Neuronal stem cell (in vitro differentiated cells): ENCODE results near the gene GABARAP.

Experiments used
- DNase-seq: peaks from one replicate; pipeline ENCODE4 v3.0.0-alpha.2; 2013; ENCODE audit warnings: low spot score
- H2AFZ ChIP-seq: one replicate; pipeline ENCODE4 v1.6.1; 2013; ENCODE audit warnings: mild to moderate bottlenecking, low read length, inconsistent platforms
- H2AK5ac ChIP-seq: 2 replicates; pipeline ENCODE4 v1.6.1; 2013; ENCODE audit warnings: low read depth, mild to moderate bottlenecking, inconsistent platforms, low read length, moderate library complexity, mixed read lengths
- H2BK120ac ChIP-seq: 2 replicates; pipeline ENCODE4 v1.6.1; 2013; ENCODE audit warnings: low read depth, mild to moderate bottlenecking, inconsistent platforms, low read length, moderate library complexity, mixed read lengths
- H2BK12ac ChIP-seq: one replicate; pipeline ENCODE4 v1.6.1; 2013; ENCODE audit warnings: low read length, inconsistent platforms
- H2BK15ac ChIP-seq: 2 replicates; pipeline ENCODE4 v1.6.1; 2013; ENCODE audit warnings: mild to moderate bottlenecking, low read length, inconsistent platforms, mixed read lengths
- H2BK5ac ChIP-seq: one replicate; pipeline ENCODE4 v1.6.1; 2013; ENCODE audit warnings: inconsistent platforms, mild to moderate bottlenecking, low read length, moderate library complexity
- H3K14ac ChIP-seq: one replicate; pipeline ENCODE4 v1.6.1; 2013; ENCODE audit warnings: low read length, inconsistent platforms
- H3K18ac ChIP-seq: 2 replicates; pipeline ENCODE4 v1.6.1; 2013; ENCODE audit warnings: low read length, inconsistent platforms
- H3K23ac ChIP-seq: 2 replicates; pipeline ENCODE4 v1.6.1; 2013; ENCODE audit warnings: low read depth, mild to moderate bottlenecking, mixed read lengths, low read length, inconsistent platforms; ENCODE audit not compliant: poor library complexity
- H3K27ac ChIP-seq: replicated peaks from 3 replicates; pipeline ENCODE4 v1.5.1; 2013; ENCODE audit warnings: low read length, inconsistent platforms
- H3K27me3 ChIP-seq, 3 experiments: 2 replicates each; pipeline ENCODE4 v1.6.1; 2013; ENCODE audit warnings: low read length in 3 of 3, mild to moderate bottlenecking in 2 of 3, inconsistent platforms in 1 of 3, low read depth in 1 of 3, mixed read lengths in 1 of 3, moderate library complexity in 1 of 3; ENCODE audit not compliant: control insufficient read depth in 3 of 3, insufficient read depth in 3 of 3
- H3K36me3 ChIP-seq, 2 donors: replicated peaks in 1 of 2; 2 replicates each; pipeline ENCODE4 v1.6.1; 2013; ENCODE audit warnings: low read length in 2 of 2; ENCODE audit not compliant: control insufficient read depth in 2 of 2, insufficient read depth in 2 of 2
- H3K4ac ChIP-seq: 2 replicates; pipeline ENCODE4 v1.6.1; 2013; ENCODE audit warnings: inconsistent platforms, mild to moderate bottlenecking, low read length, moderate library complexity
- H3K4me1 ChIP-seq, 2 donors: 1 replicate in 1 of 2; 2 replicates in 1 of 2; pipeline ENCODE4 v1.6.1; 2013; ENCODE audit warnings: low read length in 2 of 2, low read depth in 1 of 2; ENCODE audit not compliant: control insufficient read depth in 2 of 2, insufficient read depth in 1 of 2
- H3K4me2 ChIP-seq: one replicate; pipeline ENCODE4 v1.6.1; 2013; ENCODE audit warnings: mild to moderate bottlenecking, low read length, inconsistent platforms; ENCODE audit not compliant: insufficient read depth, poor library complexity, severe bottlenecking
- H3K4me3 ChIP-seq, 2 donors: 2 replicates each; pipeline ENCODE4 v1.5.1; 2013; ENCODE audit warnings: low read length in 2 of 2, mild to moderate bottlenecking in 2 of 2, inconsistent platforms in 1 of 2, moderate library complexity in 1 of 2
- H3K79me1 ChIP-seq: one replicate; pipeline ENCODE4 v1.6.1; 2013; ENCODE audit warnings: low read depth, mild to moderate bottlenecking, inconsistent platforms, low read length, moderate library complexity
- H3K9ac ChIP-seq: one replicate; pipeline ENCODE4 v1.6.1; 2013; ENCODE audit warnings: mild to moderate bottlenecking, low read depth, low read length, inconsistent platforms; ENCODE audit not compliant: poor library complexity
- H3K9me3 ChIP-seq, 2 donors: replicated peaks in 1 of 2; 2 replicates each; pipeline versions ENCODE3 to v1.6.1; 2013; ENCODE audit warnings: low read length in 2 of 2, mild to moderate bottlenecking in 2 of 2, inconsistent platforms in 1 of 2, low read depth in 1 of 2, mixed read lengths in 1 of 2, moderate library complexity in 1 of 2; ENCODE audit not compliant: control insufficient read depth in 2 of 2, insufficient read depth in 1 of 2
- H4K8ac ChIP-seq: one replicate; pipeline ENCODE4 v1.6.1; 2013; ENCODE audit warnings: low read depth, mild to moderate bottlenecking, inconsistent platforms, low read length, moderate library complexity
- H4K91ac ChIP-seq: one replicate; pipeline ENCODE4 v1.6.1; 2013; ENCODE audit warnings: low read length, low read depth, mild to moderate bottlenecking, inconsistent platforms; ENCODE audit not compliant: poor library complexity
- WGBS, 2 donors: extraction: QIAGEN DNeasy Blood & Tissue Kit; methylation state at CpG; one replicate each; pipeline ENCODE4 v1.1.7; 2013; ENCODE audit warnings: missing lambda C conversion rate in 2 of 2, mixed read lengths in 1 of 2; ENCODE audit not compliant: insufficient read length in 2 of 2, insufficient replicate concordance in 1 of 2; ENCODE audit errors: extremely low coverage in 2 of 2; 5-methylcytosine and 5-hydroxymethylcytosine counted together

Gene GABARAP

GRCh38 chr17:7221278-7222092, 20.8 kb downstream of the GABARAP start:
- no peak overlapping the region for H4K91ac ChIP-seq
- H2BK120ac ChIP-seq: no peak overlapping the region
- no peak for DNase-seq
- no peak overlapping the region for H3K23ac ChIP-seq
- WGBS, 2 donors: no CpG with 5 or more reads among the region's 10 CpGs
- H3K18ac ChIP-seq: no peak overlapping the region
- H3K79me1 ChIP-seq: no peaks in the 10 kb centered on the region
- peaks cover 17 to 23% of the 10 kb centered on the region in 2 donors for H3K4me1 ChIP-seq
- peaks cover 43 to 60% of the 10 kb centered on the region in 2 donors for H3K36me3 ChIP-seq
- H3K4me2 ChIP-seq: no peak overlapping the region
- no peak overlapping the region for H2AK5ac ChIP-seq
- no peak overlapping the region for H2AFZ ChIP-seq
- no peak overlapping the region for H3K4me3 ChIP-seq
- H3K27ac ChIP-seq: no peak overlapping the region
- no peaks in the 10 kb centered on the region for H3K9me3 ChIP-seq
- no peak overlapping the region for H4K8ac ChIP-seq
- H3K9ac ChIP-seq: peak overlapping the region; percentile 53
- H2BK15ac ChIP-seq: no peak overlapping the region
- no peak overlapping the region for H2BK5ac ChIP-seq
- H3K4ac ChIP-seq: no peak overlapping the region
- no peak overlapping the region for H2BK12ac ChIP-seq
- H3K27me3 ChIP-seq: no peaks in the 10 kb centered on the region
- no peak overlapping the region for H3K14ac ChIP-seq

DNA sequence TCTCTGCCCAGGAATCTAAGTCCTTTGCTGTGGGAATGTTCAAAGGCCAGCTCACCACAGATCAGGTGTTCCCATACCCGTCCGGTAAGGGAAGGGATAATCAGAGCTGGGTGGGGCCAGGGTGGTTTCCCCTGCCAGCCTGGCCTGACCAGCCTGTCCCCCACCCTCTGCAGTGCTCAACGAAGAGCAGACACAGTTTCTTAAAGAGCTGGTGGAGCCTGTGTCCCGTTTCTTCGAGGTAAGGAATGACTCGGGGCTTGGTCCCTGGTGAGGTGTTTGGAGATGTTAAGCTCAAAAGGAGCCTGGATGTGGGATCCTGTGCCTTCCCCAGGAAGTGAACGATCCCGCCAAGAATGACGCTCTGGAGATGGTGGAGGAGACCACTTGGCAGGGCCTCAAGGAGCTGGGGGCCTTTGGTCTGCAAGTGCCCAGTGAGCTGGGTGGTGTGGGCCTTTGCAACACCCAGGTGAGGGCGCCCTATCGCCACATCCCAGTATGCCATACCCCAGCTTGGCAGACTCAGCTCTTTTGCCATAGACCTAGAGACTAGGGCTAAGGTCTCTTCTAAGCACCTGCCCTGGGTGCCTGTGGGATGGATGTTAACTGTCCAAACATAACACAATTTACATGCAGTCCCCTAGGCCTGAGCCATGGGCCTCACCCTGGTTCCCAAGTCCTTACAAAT, 21.5 kb downstream of the GABARAP start:
- Histone ChIP-seq H3K36me3 (peaks cover 36 to 53% of the 10 kb centered on the region in 2 donors), H3K27ac (peak overlapping the region; percentile 23), H2AFZ (no peak overlapping the region), H4K91ac (no peak overlapping the region), H2AK5ac (peak overlapping the region; percentile 20), H2BK5ac (no peak overlapping the region), H3K23ac (peak overlapping the region; percentile 98), H3K4me1 (peaks cover 23 to 29% of the 10 kb centered on the region in 2 donors), H3K4ac (no peak overlapping the region), H3K4me3 (peak overlapping the region; percentile 67 to 93), H2BK12ac (no peak overlapping the region), H3K14ac (peak overlapping the region; percentile 22), H4K8ac (no peak overlapping the region), H2BK15ac (no peak overlapping the region), H3K79me1 (peaks cover 2% of the 10 kb centered on the region), H3K9me3 (no peaks in the 10 kb centered on the region), H3K27me3 (no peaks in the 10 kb centered on the region), H3K4me2 (peak overlapping the region; percentile 99), H3K9ac (peak overlapping the region; percentile 96), H3K18ac (no peak overlapping the region), H2BK120ac (no peak overlapping the region)
- no peak for DNase-seq
- no CpG with 5 or more reads among the region's 11 CpGs for WGBS, 2 donors

- Histone ChIP-seq H3K23ac (peak within 1 kb of the TSS; percentile 98), H3K9ac (peak within 1 kb of the TSS; percentile 96), H2BK12ac (no peak within 1 kb of the TSS), H3K9me3 (no peaks in the 10 kb centered on the region), H4K91ac (no peak within 1 kb of the TSS), H2AFZ (peak within 1 kb of the TSS; percentile 83), H3K36me3 (peaks cover 30 to 46% of the 10 kb centered on the region in 2 donors), H3K4me1 (peaks cover 29 to 35% of the 10 kb centered on the region in 2 donors), H3K4me2 (peak within 1 kb of the TSS; percentile 99), H3K27ac (peak within 1 kb of the TSS; percentile 62), H3K79me1 (peaks cover 2% of the 10 kb centered on the region), H3K27me3 (no peaks in the 10 kb centered on the region), H3K18ac (peak within 1 kb of the TSS; percentile 92), H2BK120ac (no peak within 1 kb of the TSS), H3K4me3 (peak within 1 kb of the TSS; percentile 67 to 93), H4K8ac (no peak within 1 kb of the TSS), H3K14ac (peak within 1 kb of the TSS; percentile 22), H2BK5ac (peak within 1 kb of the TSS; percentile 47), H2BK15ac (peak within 1 kb of the TSS; percentile 35), H2AK5ac (peak within 1 kb of the TSS; percentile 22), H3K4ac (no peak within 1 kb of the TSS)
- peak; percentile 73 for DNase-seq
- no CpG with 5 or more reads among the region's 63 CpGs for WGBS, 2 donors
These were observed 22.2 kb downstream of the GABARAP start, which contains the start of the genes ACADVL and DLG4 for GRCh38 chr17:7219812-7220592. TSS of gene ACADVL (plus strand) at chr17:7219938. CDS start at chr17:7219985, 47 bp downstream. TSS of gene DLG4 (minus strand) at chr17:7219836.
